ENCODE results near the gene CPED1.

Gene CPED1

GRCh38 chr7:120988591-120989256 lies at the start of gene CPED1:
Gene CPED1, plus strand, starts transcription at chr7:120988711. Its CDS starts 911 bp downstream, at chr7:120989622.
- H3K4me3 ChIP-seq (ENCODE audit: low read depth, low read length), result peak within 1 kb of the TSS; percentile 38
- ChIA-PET POLR2A (interaction anchor here (0.5 to 1.0 kb wide), 4 partner anchors 19 to 87 kb away, joined by 3 read pairs; partner anchors contain the start of gene ING3), CTCF (interaction anchor here (0.5 to 8.3 kb wide), 29 partner anchors 8 to 348 kb away, joined by 3 to 152 read pairs (median 4); no protein-coding TSS in a partner anchor)
- H3K36me3 ChIP-seq (ENCODE audit: control insufficient read depth in 2 of 2, insufficient read depth in 1 of 2, low read length in 2 of 2), result no peaks in the 10 kb centered on the region
- H3K4me1 ChIP-seq (ENCODE audit: control insufficient read depth, insufficient read depth, low read length), result peaks cover 3% of the 10 kb centered on the region; the same call in 1 of the 2 replicates
- H3K27ac ChIP-seq (ENCODE audit: extremely low read depth, low read depth, low read length), result peak within 1 kb of the TSS; percentile 29; the same call in 1 of the 2 replicates
- H3K9me3 ChIP-seq (ENCODE audit: control insufficient read depth, insufficient read depth, low read depth, low read length), result no peaks in the 10 kb centered on the region
- TF ChIP-seq KLF16 (tag by site-specific recombination; IDR thresholded peaks at IDR 0.05) (peak; percentile 68), ZNF398 (tag by site-specific recombination; IDR thresholded peaks at IDR 0.05) (peak; percentile 65), ZNF747 (tag by site-specific recombination; IDR thresholded peaks at IDR 0.05) (no peak), SCRT1 (tag by site-specific recombination; IDR thresholded peaks at IDR 0.05; ENCODE audit: borderline replicate concordance) (0 out of 2 replicates have a peak, but pooled peaks have one; percentile 82), ZBTB8A (tag by site-specific recombination; IDR thresholded peaks at IDR 0.05) (peak; percentile 91), ZSCAN4 (tag by site-specific recombination; IDR thresholded peaks at IDR 0.05) (peak; percentile 90), KLF8 (tag by site-specific recombination; IDR thresholded peaks at IDR 0.05) (0 out of 2 replicates have a peak, but pooled peaks have one; percentile 34), ZNF433 (tag by site-specific recombination; IDR thresholded peaks at IDR 0.05; ENCODE audit: low read depth) (no peak), SCRT2 (tag by site-specific recombination; IDR thresholded peaks at IDR 0.05) (peak; percentile 96; the same call in 1 of the 2 replicates), ZNF600 (tag by site-specific recombination; IDR thresholded peaks at IDR 0.05) (peak; percentile 64; the same call in 1 of the 2 replicates), PRDM10 (tag by site-specific recombination; IDR thresholded peaks at IDR 0.05) (peak; percentile 51; the same call in 1 of the 2 replicates), ZBTB26 (tag by site-specific recombination; optimal IDR thresholded peaks at IDR 0.05) (peak; percentile 94), ZIC2 (tag by site-specific recombination; IDR thresholded peaks at IDR 0.05) (peak; percentile 61), GLIS1 (tag by site-specific recombination; IDR thresholded peaks at IDR 0.05) (peak; percentile 84), ZNF664 (tag by site-specific recombination; IDR thresholded peaks at IDR 0.05) (0 out of 2 replicates have a peak, but pooled peaks have one; percentile 36), ZNF561 (tag by site-specific recombination; IDR thresholded peaks at IDR 0.05; ENCODE audit: borderline replicate concordance) (0 out of 2 replicates have a peak, but pooled peaks have one; percentile 44), ZSCAN30 (tag by site-specific recombination; IDR thresholded peaks at IDR 0.05) (peak; percentile 19; the same call in 1 of the 2 replicates), ZBTB20 (tag by site-specific recombination; IDR thresholded peaks at IDR 0.05) (peak; percentile 38; the same call in 1 of the 2 replicates), ZNF266 (tag by site-specific recombination; IDR thresholded peaks at IDR 0.05; ENCODE audit: low read depth) (no peak), ZNF335 (tag by site-specific recombination; conservative IDR thresholded peaks at IDR 0.05) (peak; percentile 84), ZNF843 (tag by site-specific recombination; IDR thresholded peaks at IDR 0.05) (peak; percentile 49; the same call in 1 of the 2 replicates), ZXDB (tag by site-specific recombination; IDR thresholded peaks at IDR 0.05) (0 out of 2 replicates have a peak, but pooled peaks have one; percentile 34), ZNF529 (tag by site-specific recombination; IDR thresholded peaks at IDR 0.05; ENCODE audit: insufficient replicate concordance) (no peak), ZNF274 (IDR thresholded peaks at IDR 0.05; ENCODE audit: low read length) (no peak), ZNF274 (tag by site-specific recombination; IDR thresholded peaks at IDR 0.05; ENCODE audit: borderline replicate concordance) (no peak), HIC1 (tag by site-specific recombination; IDR thresholded peaks at IDR 0.05) (peak; percentile 45)
